Smooth muscle cell (in vitro differentiated cells): Measurements from ENCODE around the gene DLG1. TPM values are rescaled to one million over a fixed set of nuclear protein-coding genes. Genes with fewer than 3 reads are reported as not detected.

Source experiments
- DNase-seq: peaks from one replicate; lab custom pipeline; 2025; ENCODE audit not compliant: unreplicated experiment; lab: John Stamatoyannopoulos, UW
- H2AFZ ChIP-seq: fragments of 200-600 bp; sonication (generic); 2 replicates; pipeline ENCODE4 v1.6.0; 2016; ENCODE audit warnings: antibody characterized with exemption, low read depth, mild to moderate bottlenecking
- H3F3A ChIP-seq: fragments of 200-600 bp; sonication (generic); 2 replicates; pipeline ENCODE4 v1.6.0; 2017; ENCODE audit warnings: antibody characterized with exemption, low read depth
- H3K27ac ChIP-seq: fragments of 200-600 bp; sonication (generic); 2 replicates; pipeline ENCODE4 v1.5.1; 2016; ENCODE audit warnings: low read depth, mild to moderate bottlenecking
- H3K27me3 ChIP-seq: fragments of 200-600 bp; sonication (generic); 2 replicates; pipeline ENCODE4 v1.6.1; 2016; ENCODE audit warnings: low read depth, mild to moderate bottlenecking
- H3K36me3 ChIP-seq: fragments of 200-600 bp; sonication (generic); 2 replicates; pipeline ENCODE4 v1.5.1; 2016; ENCODE audit warnings: low read depth
- H3K4me1 ChIP-seq: fragments of 200-600 bp; sonication (generic); 2 replicates; pipeline ENCODE4 v1.5.1; 2016; ENCODE audit warnings: low read depth
- H3K4me2 ChIP-seq: fragments of 200-600 bp; sonication (generic); 2 replicates; pipeline ENCODE4 v1.6.0; 2016; ENCODE audit warnings: mild to moderate bottlenecking
- H3K4me3 ChIP-seq: fragments of 200-600 bp; sonication (generic); 2 replicates; pipeline ENCODE4 v1.5.1; 2016; ENCODE audit warnings: mild to moderate bottlenecking
- H3K79me2 ChIP-seq: fragments of 200-600 bp; sonication (generic); 2 replicates; pipeline ENCODE4 v1.6.0; 2016; ENCODE audit warnings: low read depth, mild to moderate bottlenecking
- H3K9ac ChIP-seq: fragments of 200-600 bp; sonication (generic); 2 replicates; pipeline ENCODE4 v1.6.0; 2016; ENCODE audit warnings: low read depth
- H3K9me3 ChIP-seq: fragments of 200-600 bp; sonication (generic); replicated peaks from 2 replicates; pipeline ENCODE4 v1.5.1; 2016; ENCODE audit warnings: low read depth
- H4K20me1 ChIP-seq: fragments of 200-600 bp; sonication (generic); 2 replicates; pipeline ENCODE4 v1.6.0; 2016; ENCODE audit warnings: low read depth
- CTCF ChIP-seq: fragments of 200-600 bp; sonication (generic); IDR thresholded peaks from 2 replicates; pipeline ENCODE4 v1.5.1; 2017; ENCODE audit warnings: borderline replicate concordance, mild to moderate bottlenecking, antibody characterized with exemption; ENCODE audit not compliant: insufficient read depth, poor library complexity, severe bottlenecking
- WGBS: methylation state at CpG from one replicate; pipeline ENCODE4 v1.1.7; 2016; ENCODE audit warnings: low lambda C conversion rate; 5-methylcytosine and 5-hydroxymethylcytosine counted together
- polyA plus RNA-seq: library from polyadenylated mRNA; unstranded; fragments of >200 nt; fragmentation: Nextera tagmentation; extraction: Ambion mirVana; gene quantifications from 2 replicates; pipeline ENCODE4 v1.2.1, GENCODE V29; 2016
- total RNA-seq: library from RNA; depleted of rRNA; stranded (reverse); fragments of >200 nt; gene quantifications from 2 replicates; pipeline ENCODE4 v1.2.3, GENCODE V29; 2014

DLG1 gene
- total and polyA plus RNA-seq, 2 experiments from 2014 or later, result 23.5 to 69.0 TPM

GRCh38 chr3:197189623-197190022 lies 108.8 kb downstream of the DLG1 start:
- H3K4me2 ChIP-seq, result no peak overlapping the region
- H3K27me3 ChIP-seq, result no peaks in the 10 kb centered on the region
- no peak overlapping the region for H3K9ac ChIP-seq
- TF ChIP-seq CTCF, result no peak
- no peaks in the 10 kb centered on the region for H3K36me3 ChIP-seq
- H3K4me3 ChIP-seq, result no peak overlapping the region
- H4K20me1 ChIP-seq, result peaks cover 91% of the 10 kb centered on the region
- no peak for DNase-seq
- H3K27ac ChIP-seq, result no peak overlapping the region
- no peak overlapping the region for H2AFZ ChIP-seq
- H3K9me3 ChIP-seq, result no peaks in the 10 kb centered on the region
- peaks cover 4% of the 10 kb centered on the region for H3F3A ChIP-seq
- no peaks in the 10 kb centered on the region for H3K4me1 ChIP-seq
- H3K79me2 ChIP-seq, result peaks cover 76% of the 10 kb centered on the region
- 64% methylated on average over 3 of the region's 3 CpGs for WGBS

- Histone ChIP-seq H3K9ac (no peak overlapping the region), H2AFZ (no peak overlapping the region), H3K27me3 (no peaks in the 10 kb centered on the region), H3K27ac (no peak overlapping the region), H3F3A (peaks cover 4% of the 10 kb centered on the region), H3K4me2 (no peak overlapping the region), H3K4me1 (no peaks in the 10 kb centered on the region), H3K9me3 (no peaks in the 10 kb centered on the region), H3K4me3 (no peak overlapping the region), H3K36me3 (no peaks in the 10 kb centered on the region), H4K20me1 (peaks cover 91% of the 10 kb centered on the region), H3K79me2 (peaks cover 76% of the 10 kb centered on the region)
- WGBS, result 86% methylated on average over 3 of the region's 3 CpGs
- DNase-seq, result no peak
- TF ChIP-seq CTCF, result no peak
These were observed 109.4 kb downstream of the DLG1 start for GRCh38 chr3:197188963-197189362.

GRCh38 chr3:197186887-197187588 lies 111.4 kb downstream of the DLG1 start:
- no peaks in the 10 kb centered on the region for H3K9me3 ChIP-seq
- H3K9ac ChIP-seq, result no peak overlapping the region
- 59% methylated on average over 1 of the region's 1 CpG for WGBS
- DNase-seq, result no peak
- H3F3A ChIP-seq, result peaks cover 4% of the 10 kb centered on the region
- no peak overlapping the region for H3K4me3 ChIP-seq
- no peak overlapping the region for H3K27ac ChIP-seq
- peak; percentile 76 for TF ChIP-seq CTCF
- H3K4me2 ChIP-seq, result no peak overlapping the region
- H3K4me1 ChIP-seq, result no peaks in the 10 kb centered on the region
- peaks cover 74% of the 10 kb centered on the region for H3K79me2 ChIP-seq
- no peaks in the 10 kb centered on the region for H3K36me3 ChIP-seq
- H4K20me1 ChIP-seq, result peaks cover 94% of the 10 kb centered on the region
- H3K27me3 ChIP-seq, result no peaks in the 10 kb centered on the region
- H2AFZ ChIP-seq, result no peak overlapping the region

GRCh38 chr3:197183582-197183981 lies 114.8 kb downstream of the DLG1 start:
- no peak overlapping the region for H3K4me3 ChIP-seq
- no peak overlapping the region for H3K4me2 ChIP-seq
- no peaks in the 10 kb centered on the region for H3K36me3 ChIP-seq
- peaks cover 4% of the 10 kb centered on the region for H3F3A ChIP-seq
- peaks cover 83% of the 10 kb centered on the region for H3K79me2 ChIP-seq
- H3K27me3 ChIP-seq, result no peaks in the 10 kb centered on the region
- H3K4me1 ChIP-seq, result no peaks in the 10 kb centered on the region
- 92% methylated on average over 9 of the region's 9 CpGs for WGBS
- no peak for TF ChIP-seq CTCF
- no peak overlapping the region for H3K27ac ChIP-seq
- H4K20me1 ChIP-seq, result peaks cover 96% of the 10 kb centered on the region
- DNase-seq, result no peak
- H3K9ac ChIP-seq, result no peak overlapping the region
- H3K9me3 ChIP-seq, result no peaks in the 10 kb centered on the region
- H2AFZ ChIP-seq, result no peak overlapping the region
